Ovary (tissue), 3 donors: ENCODE measurements around the gene PRDM7.

Experiments used
- CTCF ChIP-seq, 3 donors: fragments of 450-650 bp in 2 of 3; fragments of 200-600 bp in 1 of 3; IDR thresholded peaks; one replicate each; pipeline versions ENCODE4 v1.5.1 to v1.8.0; 2016 to 2022; ENCODE audit warnings: antibody characterized with exemption in 3 of 3, mild to moderate bottlenecking in 1 of 3
- EP300 ChIP-seq: sonication (generic); formaldehyde crosslinking; IDR thresholded peaks from one replicate; pipeline ENCODE4 v1.6.1; 2017; ENCODE audit warnings: antibody characterized with exemption
- POLR2A ChIP-seq: fragments of 450-650 bp; IDR thresholded peaks from one replicate; pipeline ENCODE4 v1.6.1; 2017; ENCODE audit warnings: antibody characterized with exemption, mild to moderate bottlenecking, moderate library complexity
- donor health status: DM: no; HTN: no; CAD: no.

- TF ChIP-seq CTCF (IDR thresholded peaks at IDR 0.05) = no peak
- no peak for TF ChIP-seq EP300
- no peak for TF ChIP-seq POLR2A
Observed at GRCh38 chr16:90081606-90081970, 4.5 kb upstream of the PRDM7 start.
